Tibial nerve (tissue), 4 donors: Measurements from ENCODE around the gene SLC12A1. TPM values are rescaled to one million over a fixed set of nuclear protein-coding genes. Genes with fewer than 3 reads are reported as not detected.

Experiments
- DNase-seq, 2 donors: peaks; one replicate each; pipeline ENCODE4 v3.0.0-alpha.2; 2019; ENCODE audit warnings: low spot score in 2 of 2
- H3K27ac ChIP-seq, 4 donors: fragments of 200-600 bp; sonication (generic) in 3 of 4; one replicate each; pipeline ENCODE4 v1.5.1; 2017 to 2019; ENCODE audit warnings: mild to moderate bottlenecking in 1 of 4
- H3K27me3 ChIP-seq, 2 donors: fragments of 200-600 bp; sonication (generic) in 1 of 2; one replicate each; pipeline versions ENCODE4 v1.5.1 to v1.6.0; 2017 to 2019
- H3K36me3 ChIP-seq, 3 donors: fragments of 200-600 bp; sonication (generic); one replicate each; pipeline ENCODE4 v1.5.1; 2018 to 2019
- H3K4me1 ChIP-seq, 4 donors: fragments of 200-600 bp; sonication (generic) in 3 of 4; one replicate each; pipeline ENCODE4 v1.5.1; 2017 to 2019
- H3K4me3 ChIP-seq, 4 donors: fragments of 200-600 bp; sonication (generic) in 3 of 4; one replicate each; pipeline ENCODE4 v1.5.1; 2017 to 2019; ENCODE audit warnings: mild to moderate bottlenecking in 1 of 4, moderate library complexity in 1 of 4
- H3K9me3 ChIP-seq, 4 donors: fragments of 200-600 bp; sonication (generic) in 3 of 4; one replicate each; pipeline ENCODE4 v1.5.1; 2017 to 2019
- CTCF ChIP-seq, 5 experiments: fragments of 200-600 bp in 3 of 5; fragments of 450-650 bp in 2 of 5; sonication (generic) in 3 of 5; IDR thresholded peaks; one replicate each; pipeline ENCODE4 v1.5.1; 2016 to 2019; ENCODE audit warnings: antibody characterized with exemption in 5 of 5, mild to moderate bottlenecking in 3 of 5, moderate library complexity in 2 of 5
- EP300 ChIP-seq, 2 donors: sonication (generic); formaldehyde crosslinking; IDR thresholded peaks; one replicate each; pipeline ENCODE4 v1.6.1; 2017; ENCODE audit warnings: antibody characterized with exemption in 2 of 2, mild to moderate bottlenecking in 1 of 2
- POLR2A ChIP-seq, 2 donors: fragments of 450-650 bp; IDR thresholded peaks; one replicate each; pipeline ENCODE4 v1.6.1; 2017; ENCODE audit warnings: antibody characterized with exemption in 2 of 2, mild to moderate bottlenecking in 2 of 2, moderate library complexity in 2 of 2
- WGBS, 2 donors: methylation state at CpG; one replicate each; pipeline ENCODE4 v1.1.5; 2018; 5-methylcytosine and 5-hydroxymethylcytosine counted together
- total RNA-seq, 4 donors: library from RNA; depleted of rRNA; stranded (reverse); fragments of >200 nt; gene quantifications; one replicate each; pipeline ENCODE4 v1.1.0, GENCODE V29; 2016

SLC12A1 gene
- total RNA-seq, 4 donors from 2014 or later = not detected

GRCh38 chr15:48185529-48185928, 20.6 kb upstream of the SLC12A1 start:
- WGBS, 2 donors = 82 to 85% methylated on average over 3 of the region's 3 CpGs
- Histone ChIP-seq H3K27ac (no peak overlapping the region), H3K4me3 (no peak overlapping the region), H3K36me3 (no peaks in the 10 kb centered on the region), H3K27me3 (no peaks in the 10 kb centered on the region), H3K9me3 (no peaks in the 10 kb centered on the region), H3K4me1 (no peaks in the 10 kb centered on the region)
- TF ChIP-seq CTCF (IDR thresholded peaks at IDR 0.05) = no peak
- TF ChIP-seq POLR2A (IDR thresholded peaks at IDR 0.05) = no peak
- TF ChIP-seq EP300 (IDR thresholded peaks at IDR 0.05) = no peak
- DNase-seq = no peak

GRCh38 chr15:48186271-48186670, 19.8 kb upstream of the SLC12A1 start:
- no peak for DNase-seq
- TF ChIP-seq CTCF (IDR thresholded peaks at IDR 0.05) (no peak), EP300 (IDR thresholded peaks at IDR 0.05) (no peak), POLR2A (IDR thresholded peaks at IDR 0.05) (no peak)
- no peak overlapping the region for H3K4me3 ChIP-seq
- H3K27ac ChIP-seq = no peak overlapping the region
- H3K36me3 ChIP-seq = no peaks in the 10 kb centered on the region
- H3K4me1 ChIP-seq = peaks cover 0 to 4% (median 0%) of the 10 kb centered on the region in 4 donors
- no peaks in the 10 kb centered on the region for H3K9me3 ChIP-seq
- WGBS, 2 donors = 86 to 92% methylated on average over 3 of the region's 3 CpGs
- H3K27me3 ChIP-seq = peaks cover 0 to 3% of the 10 kb centered on the region in 2 donors

- Histone ChIP-seq H3K9me3 (no peaks in the 10 kb centered on the region), H3K27ac (no peak overlapping the region), H3K27me3 (peaks cover 0 to 21% of the 10 kb centered on the region in 2 donors), H3K4me3 (no peak overlapping the region), H3K4me1 (peaks cover 0 to 9% (median 0%) of the 10 kb centered on the region in 4 donors), H3K36me3 (no peaks in the 10 kb centered on the region)
- peak; percentile 22 to 64 for DNase-seq
- TF ChIP-seq CTCF (IDR thresholded peaks at IDR 0.05) (no peak), POLR2A (IDR thresholded peaks at IDR 0.05) (no peak), EP300 (IDR thresholded peaks at IDR 0.05) (no peak)
- 4% methylated on average over 15 of the region's 15 CpGs for WGBS, 2 donors
Observed at GRCh38 chr15:48190932-48191573, 15.0 kb upstream of the SLC12A1 start.

- peaks cover 0 to 21% of the 10 kb centered on the region in 2 donors for H3K27me3 ChIP-seq
- DNase-seq = no peak
- H3K27ac ChIP-seq = no peak within 1 kb of the TSS
- H3K36me3 ChIP-seq = no peaks in the 10 kb centered on the region
- H3K4me3 ChIP-seq = no peak within 1 kb of the TSS
- H3K4me1 ChIP-seq = peaks cover 0 to 9% (median 0%) of the 10 kb centered on the region in 4 donors
- 8 to 10% methylated on average over 31 of the region's 31 CpGs for WGBS, 2 donors
- no peaks in the 10 kb centered on the region for H3K9me3 ChIP-seq
- TF ChIP-seq EP300 (IDR thresholded peaks at IDR 0.05) = no peak
- TF ChIP-seq POLR2A (IDR thresholded peaks at IDR 0.05) = no peak
- no peak for TF ChIP-seq CTCF (IDR thresholded peaks at IDR 0.05)
Observed at GRCh38 chr15:48191574-48192225, 14.4 kb upstream of the SLC12A1 start, which contains the start of gene CTXN2. Gene CTXN2, plus strand, starts transcription at chr15:48191665. Its CDS starts 9,636 bp downstream, at chr15:48201301.

- Histone ChIP-seq H3K4me1 (no peaks in the 10 kb centered on the region), H3K9me3 (no peaks in the 10 kb centered on the region), H3K4me3 (no peak overlapping the region), H3K36me3 (no peaks in the 10 kb centered on the region), H3K27me3 (no peaks in the 10 kb centered on the region), H3K27ac (no peak overlapping the region)
- no peak for DNase-seq
- no peak for TF ChIP-seq EP300 (IDR thresholded peaks at IDR 0.05)
- TF ChIP-seq CTCF (IDR thresholded peaks at IDR 0.05) = no peak
- TF ChIP-seq POLR2A (IDR thresholded peaks at IDR 0.05) = no peak
- WGBS, 2 donors = 86 to 87% methylated on average over 1 of the region's 1 CpG
Observed at GRCh38 chr15:48202068-48202467, 4.0 kb upstream of the SLC12A1 start.
